IPS-18a (cell line): Measurements from ENCODE around the gene DYNLL1.
"Not testable (repeated sequence)": the region's sequence is repeated elsewhere in the genome, so short reads cannot be mapped to it uniquely, and the experiment has no call there.

ENCODE experiments used
- H3K27ac ChIP-seq: one replicate; pipeline ENCODE4 v1.5.1; 2013; ENCODE audit warnings: low read length
- H3K27me3 ChIP-seq: one replicate; pipeline ENCODE4 v1.6.1; 2013; ENCODE audit warnings: mild to moderate bottlenecking, low read length; ENCODE audit not compliant: control insufficient read depth, insufficient read depth
- H3K36me3 ChIP-seq: one replicate; pipeline ENCODE4 v1.6.1; 2013; ENCODE audit warnings: low read depth, low read length; ENCODE audit not compliant: control insufficient read depth
- H3K4me1 ChIP-seq: one replicate; pipeline ENCODE4 v1.6.1; 2013; ENCODE audit warnings: low read depth, low read length; ENCODE audit not compliant: control insufficient read depth
- H3K4me3 ChIP-seq: one replicate; pipeline ENCODE4 v1.5.1; 2013; ENCODE audit warnings: low read length
- H3K9ac ChIP-seq: one replicate; pipeline ENCODE4 v1.6.1; 2013; ENCODE audit warnings: mild to moderate bottlenecking, low read length, moderate library complexity
- H3K9me3 ChIP-seq: one replicate; pipeline ENCODE4 v1.6.1; 2013; ENCODE audit warnings: low read depth, low read length; ENCODE audit not compliant: control insufficient read depth

The DYNLL1 gene

DNA sequence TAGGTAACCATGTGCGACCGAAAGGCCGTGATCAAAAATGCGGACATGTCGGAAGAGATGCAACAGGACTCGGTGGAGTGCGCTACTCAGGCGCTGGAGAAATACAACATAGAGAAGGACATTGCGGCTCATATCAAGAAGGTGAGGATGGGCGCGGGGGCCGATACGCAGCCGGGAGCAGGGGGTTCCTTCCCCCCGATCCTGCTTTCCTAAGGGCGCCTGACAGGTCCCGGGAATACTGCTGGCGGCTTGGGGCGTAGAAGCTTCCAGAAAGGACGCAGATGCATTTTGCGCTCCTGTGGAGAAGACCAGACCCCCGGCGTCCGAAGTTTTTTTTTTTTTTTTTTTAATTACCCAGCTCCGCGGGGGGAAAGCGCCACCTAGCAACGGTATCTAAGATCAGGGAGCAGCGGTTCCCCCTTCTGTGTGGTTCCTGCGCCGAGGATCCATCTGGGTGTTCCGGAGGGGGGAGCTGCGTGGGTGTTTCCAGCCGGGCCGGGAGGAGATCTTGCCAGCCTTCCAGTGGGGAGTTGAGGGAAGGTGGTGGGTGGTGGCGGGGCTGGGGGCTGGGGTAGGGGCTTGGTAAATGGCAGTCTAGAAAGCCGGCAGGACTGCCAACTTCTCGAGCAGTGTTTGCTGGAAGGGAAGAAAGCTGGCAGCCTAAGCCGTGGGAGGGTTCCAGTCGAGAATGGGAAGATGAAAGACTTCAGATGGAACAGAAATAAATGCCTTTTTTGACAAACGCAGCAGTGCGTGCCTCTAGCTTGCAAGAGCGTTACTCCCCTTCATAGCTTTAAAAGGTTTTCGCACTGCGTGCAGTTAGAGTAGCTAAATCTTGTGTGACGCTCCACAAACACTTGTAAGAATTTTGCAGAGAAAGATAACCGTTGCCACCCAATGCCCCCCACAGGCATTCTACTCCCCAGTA is 764 bp downstream of the DYNLL1 start:
- peak overlapping the region; percentile 81 for H3K4me3 ChIP-seq
- H3K27me3 ChIP-seq = no peaks in the 10 kb centered on the region
- peak overlapping the region; percentile 78 for H3K9ac ChIP-seq
- H3K27ac ChIP-seq = peak overlapping the region; percentile 27
- no peaks in the 10 kb centered on the region for H3K9me3 ChIP-seq
- no peaks in the 10 kb centered on the region for H3K4me1 ChIP-seq
- H3K36me3 ChIP-seq = peaks cover 16% of the 10 kb centered on the region

DNA sequence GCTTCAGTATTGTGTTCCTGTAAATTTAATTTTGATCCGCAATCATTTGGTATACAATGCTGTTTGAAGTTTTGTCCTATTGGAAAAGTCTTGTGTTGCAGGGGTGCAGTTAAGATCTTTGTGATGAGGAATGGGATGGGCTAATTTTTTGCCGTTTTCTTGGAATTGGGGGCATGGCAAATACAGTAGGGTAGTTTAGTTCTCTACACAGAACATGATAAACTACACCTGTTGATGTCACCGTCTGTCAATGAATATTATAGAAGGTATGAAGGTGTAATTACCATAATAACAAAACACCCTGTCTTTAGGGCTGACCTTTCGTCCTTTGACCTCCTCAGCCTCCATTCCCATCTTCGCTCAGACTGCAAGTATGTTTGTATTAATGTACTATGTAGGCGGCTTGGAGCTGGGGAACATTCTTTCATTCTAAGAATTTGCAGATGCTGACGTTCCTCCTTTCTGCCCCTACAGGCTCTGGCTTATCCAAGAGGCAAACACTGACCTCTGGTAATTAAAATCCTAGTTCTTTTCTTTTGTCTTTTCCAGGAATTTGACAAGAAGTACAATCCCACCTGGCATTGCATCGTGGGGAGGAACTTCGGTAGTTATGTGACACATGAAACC is 1.7 kb downstream of the DYNLL1 start:
- H3K9ac ChIP-seq = peak overlapping the region; percentile 78
- H3K27me3 ChIP-seq = no peaks in the 10 kb centered on the region
- no peaks in the 10 kb centered on the region for H3K4me1 ChIP-seq
- H3K27ac ChIP-seq = no peak overlapping the region
- H3K36me3 ChIP-seq = peaks cover 16% of the 10 kb centered on the region
- peak overlapping the region; percentile 81 for H3K4me3 ChIP-seq
- no peaks in the 10 kb centered on the region for H3K9me3 ChIP-seq

DNA sequence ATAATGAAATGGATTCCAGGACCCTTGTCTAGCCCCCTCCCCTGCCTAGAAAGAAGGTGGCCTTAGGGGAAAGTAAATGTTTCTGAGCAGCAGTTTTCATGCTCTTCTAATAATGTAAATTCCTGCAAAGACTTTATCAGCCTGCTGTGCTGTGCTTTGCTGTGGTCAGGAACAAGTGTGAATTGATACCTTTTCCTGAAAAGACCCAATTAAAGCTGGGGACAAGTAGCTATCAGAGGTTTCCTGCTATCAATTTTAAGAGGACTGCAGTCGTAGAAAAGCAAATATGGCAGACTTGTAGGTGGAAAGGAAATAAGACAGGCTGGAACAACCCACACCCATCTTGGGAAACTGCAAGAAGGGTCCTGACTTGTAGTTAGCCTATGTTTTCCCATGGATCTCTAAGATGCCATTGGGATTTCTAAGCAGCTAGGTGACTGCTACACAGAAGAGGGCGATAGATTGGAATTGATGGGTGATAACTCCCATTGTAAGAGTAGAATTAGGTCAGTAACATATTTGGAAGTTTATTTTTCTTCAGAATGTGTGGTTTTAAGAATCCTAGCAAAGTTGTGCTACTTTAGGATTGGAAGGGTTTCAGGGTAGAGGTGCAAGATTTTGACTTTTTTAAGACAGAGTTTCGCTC is 3.1 kb downstream of the DYNLL1 start:
- no peak overlapping the region for H3K9ac ChIP-seq
- H3K9me3 ChIP-seq = no peaks in the 10 kb centered on the region
- peaks cover 25% of the 10 kb centered on the region for H3K36me3 ChIP-seq
- no peak overlapping the region for H3K4me3 ChIP-seq
- H3K27ac ChIP-seq = no peak overlapping the region
- H3K27me3 ChIP-seq = no peaks in the 10 kb centered on the region
- H3K4me1 ChIP-seq = no peaks in the 10 kb centered on the region

DNA sequence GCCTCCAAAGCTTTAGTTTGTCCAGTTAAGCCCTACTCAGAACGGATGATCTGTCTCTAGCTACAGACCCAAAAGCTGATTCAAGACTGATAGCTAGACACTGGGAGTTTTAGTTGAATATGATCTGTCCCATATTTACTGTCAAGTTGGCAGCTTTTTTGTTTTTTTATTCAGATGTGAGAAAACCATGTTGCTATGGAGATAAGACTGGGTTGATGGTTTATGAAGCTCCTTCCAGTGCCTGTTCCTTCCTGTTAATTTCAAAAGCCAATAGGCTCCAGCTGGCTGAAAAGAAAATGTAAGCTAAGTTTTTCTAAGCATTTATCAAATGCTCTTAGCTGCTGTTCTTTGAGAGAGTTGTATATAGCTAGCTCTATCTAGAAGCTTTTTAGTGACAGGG is 4.7 kb downstream of the DYNLL1 start:
- peaks cover 8% of the 10 kb centered on the region for H3K4me1 ChIP-seq
- H3K9me3 ChIP-seq = no peaks in the 10 kb centered on the region
- peaks cover 25% of the 10 kb centered on the region for H3K36me3 ChIP-seq
- H3K27me3 ChIP-seq = no peaks in the 10 kb centered on the region
- H3K27ac ChIP-seq = no peak overlapping the region
- no peak overlapping the region for H3K9ac ChIP-seq
- no peak overlapping the region for H3K4me3 ChIP-seq

- Histone ChIP-seq H3K9me3 (no peaks in the 10 kb centered on the region), H3K9ac (no peak overlapping the region), H3K4me1 (peaks cover 8% of the 10 kb centered on the region), H3K27ac (no peak overlapping the region), H3K36me3 (peaks cover 18% of the 10 kb centered on the region), H3K4me3 (peak overlapping the region; percentile 5), H3K27me3 (no peaks in the 10 kb centered on the region)
Observed at GRCh38 chr12:120504587-120504986, 8.7 kb downstream of the DYNLL1 start.

DNA sequence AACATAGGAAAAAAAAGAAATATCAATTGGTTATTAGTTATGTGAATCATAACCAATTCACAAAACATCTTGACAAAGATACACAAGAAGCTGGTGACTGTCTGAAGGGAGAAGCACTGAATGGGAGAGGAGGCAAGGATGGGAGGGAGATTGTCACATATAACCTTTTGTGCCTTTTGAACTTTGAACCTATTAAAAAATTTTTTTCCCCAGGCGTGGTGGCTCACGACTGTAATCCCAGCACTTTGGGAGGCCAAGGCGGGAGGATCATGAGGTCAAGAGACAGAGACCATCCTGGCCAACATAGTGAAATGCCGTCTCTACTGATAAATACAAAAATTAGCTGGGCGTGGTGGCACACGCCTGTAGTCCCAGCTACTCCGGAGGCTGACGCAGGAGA is 12.6 kb downstream of the DYNLL1 start:
- H3K9me3 ChIP-seq = no peaks in the 10 kb centered on the region
- H3K4me3 ChIP-seq = no peak overlapping the region
- no peak overlapping the region for H3K9ac ChIP-seq
- no peaks in the 10 kb centered on the region for H3K27me3 ChIP-seq
- H3K36me3 ChIP-seq = peaks cover 16% of the 10 kb centered on the region
- H3K4me1 ChIP-seq = peaks cover 8% of the 10 kb centered on the region
- no peak overlapping the region for H3K27ac ChIP-seq

DNA sequence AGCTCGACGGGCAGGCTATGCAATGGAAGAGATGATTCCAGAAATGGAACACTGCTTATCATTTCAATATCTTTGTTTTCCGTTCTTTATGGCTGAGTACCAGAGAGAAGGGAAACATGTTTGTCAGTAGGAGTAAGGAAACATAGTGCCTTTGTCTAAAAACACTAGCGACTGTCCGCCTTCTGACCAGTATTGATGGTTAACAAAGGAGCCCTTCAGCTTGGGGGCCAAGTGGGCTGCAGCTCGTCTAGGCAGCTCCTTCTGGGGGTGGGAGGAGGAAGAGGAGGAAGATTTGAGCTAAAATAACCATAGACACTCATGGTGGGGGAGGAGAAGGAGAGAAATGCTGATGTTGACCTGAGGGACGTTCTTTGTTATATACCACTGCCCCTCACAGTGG is 18.1 kb downstream of the DYNLL1 start:
- peaks cover 19% of the 10 kb centered on the region for H3K36me3 ChIP-seq
- no peak overlapping the region for H3K27ac ChIP-seq

DNA sequence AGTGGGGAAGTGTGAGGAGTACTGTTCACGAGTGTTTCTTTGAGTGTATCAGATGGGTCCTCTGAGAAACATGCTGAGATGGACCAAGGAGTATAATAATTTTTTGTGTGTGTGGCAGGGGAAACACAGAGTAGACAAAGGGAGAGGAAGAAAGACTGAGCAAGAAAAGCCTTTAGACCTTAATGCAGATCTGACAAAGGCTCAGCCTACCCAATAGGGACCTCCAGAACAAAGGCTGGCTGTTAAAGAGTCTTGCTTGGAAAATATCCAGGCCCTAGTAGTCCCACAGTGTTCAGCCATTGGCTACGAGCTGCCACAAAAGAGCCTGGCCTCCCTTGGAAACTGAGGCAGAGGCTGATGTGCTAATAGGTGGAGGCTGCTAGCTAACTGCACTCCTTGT is 19.6 kb downstream of the DYNLL1 start:
- Histone ChIP-seq H3K27ac (no peak overlapping the region), H3K9ac (no peak overlapping the region), H3K4me1 (no peaks in the 10 kb centered on the region), H3K27me3 (no peaks in the 10 kb centered on the region), H3K4me3 (no peak overlapping the region), H3K9me3 (no peaks in the 10 kb centered on the region), H3K36me3 (peaks cover 14% of the 10 kb centered on the region)

More for the DNA sequence above, 18.1 kb downstream of the DYNLL1 start:
- Histone ChIP-seq H3K4me3 (no peak overlapping the region), H3K9me3 (no peaks in the 10 kb centered on the region), H3K9ac (no peak overlapping the region), H3K4me1 (no peaks in the 10 kb centered on the region), H3K27me3 (no peaks in the 10 kb centered on the region)

DNA sequence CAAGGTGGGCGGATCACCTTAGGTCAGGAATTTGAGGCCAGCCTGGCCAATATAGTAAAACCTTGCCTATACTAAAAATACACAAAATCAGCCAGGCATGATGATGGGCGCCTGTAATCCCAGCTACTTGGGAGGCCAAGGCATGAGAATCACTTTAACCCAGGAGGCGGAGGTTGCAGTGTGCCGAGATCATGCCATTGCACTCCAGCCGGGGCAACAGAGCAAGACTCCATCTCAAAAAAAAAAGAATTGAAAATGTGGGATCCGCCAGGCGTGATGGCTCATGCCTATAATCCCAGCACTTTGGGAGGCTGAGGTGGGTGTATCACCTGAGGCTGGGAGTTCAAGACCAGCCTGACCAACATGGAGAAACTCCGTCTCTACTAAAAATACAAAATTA is 23.4 kb downstream of the DYNLL1 start:
- not testable (repeated sequence) for H3K9me3 ChIP-seq, H3K4me3 ChIP-seq
- peaks cover 18% of the 10 kb centered on the region for H3K36me3 ChIP-seq

GRCh38 chr12:120522568-120522967 is 26.7 kb downstream of the DYNLL1 start:
- Histone ChIP-seq H3K27ac (no peak overlapping the region), H3K9me3 (no peaks in the 10 kb centered on the region), H3K4me3 (no peak overlapping the region)

More for the DNA sequence above, 23.4 kb downstream of the DYNLL1 start:
- H3K27ac ChIP-seq, H3K27me3 ChIP-seq, H3K9ac ChIP-seq, H3K4me1 ChIP-seq: not testable (repeated sequence)

DNA sequence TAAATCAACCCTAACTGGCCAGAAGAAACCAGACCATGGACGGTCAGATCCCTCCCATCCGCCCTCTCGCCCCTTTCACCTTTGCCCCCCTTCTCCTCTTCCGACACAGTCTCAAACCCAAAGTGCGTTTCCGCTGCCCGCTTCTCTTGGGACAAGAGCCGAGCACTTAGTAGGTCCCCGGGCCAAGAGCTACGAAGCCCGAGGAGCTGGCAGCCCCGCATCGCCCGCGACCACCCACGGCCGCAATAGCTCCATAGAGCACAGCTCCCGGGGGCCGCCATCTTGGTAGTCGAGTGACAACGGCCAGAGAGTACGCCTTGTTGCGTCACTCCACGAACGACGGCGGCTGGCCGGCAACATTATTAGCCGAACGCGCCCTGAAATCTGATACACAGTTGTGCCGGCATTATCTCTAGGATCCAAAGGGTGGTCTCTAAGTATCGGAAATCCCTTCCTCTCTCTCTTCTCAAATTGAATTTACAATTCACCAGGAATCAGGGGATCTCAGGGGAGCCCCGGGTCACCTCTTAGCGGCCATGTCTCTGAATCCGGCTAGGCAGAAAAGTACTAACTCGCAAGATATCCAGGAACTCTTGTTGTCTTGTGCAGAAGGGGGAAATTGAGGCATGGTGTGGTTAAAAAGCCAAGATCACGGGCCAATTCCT is 33.1 kb downstream of the DYNLL1 start, which contains the start of gene COQ5:
COQ5 (minus strand) TSS at position 298 of the 665 bp plus-strand sequence; CDS start at position 281, 17 bp downstream.
- H3K27ac ChIP-seq = peak within 1 kb of the TSS; percentile 79
- no peaks in the 10 kb centered on the region for H3K27me3 ChIP-seq
- peaks cover 4% of the 10 kb centered on the region for H3K36me3 ChIP-seq
- no peaks in the 10 kb centered on the region for H3K9me3 ChIP-seq
- H3K9ac ChIP-seq = peak within 1 kb of the TSS; percentile 89
- H3K4me1 ChIP-seq = peaks cover 9% of the 10 kb centered on the region
- peak within 1 kb of the TSS; percentile 84 for H3K4me3 ChIP-seq

More at GRCh38 chr12:120522568-120522967, 26.7 kb downstream of the DYNLL1 start:
- H3K9ac ChIP-seq = no peak overlapping the region
- H3K4me1 ChIP-seq = no peaks in the 10 kb centered on the region
- H3K27me3 ChIP-seq = no peaks in the 10 kb centered on the region
- peaks cover 12% of the 10 kb centered on the region for H3K36me3 ChIP-seq
